HG03175 (cell line): ENCODE measurements around the gene RIF1.

Source experiments
- ATAC-seq: cut with Tn5 transposase; IDR thresholded peaks from one replicate; pipeline ENCODE4 v1.9.1; 2021; ENCODE audit warnings: mild to moderate bottlenecking, moderate library complexity; ENCODE audit not compliant: unreplicated experiment

Gene RIF1

GRCh38 chr2:151498178-151498577, 88.5 kb downstream of the RIF1 start:
- no peak for ATAC-seq

- no peak for ATAC-seq
Observed at GRCh38 chr2:151506170-151506569, 96.5 kb downstream of the RIF1 start.

DNA sequence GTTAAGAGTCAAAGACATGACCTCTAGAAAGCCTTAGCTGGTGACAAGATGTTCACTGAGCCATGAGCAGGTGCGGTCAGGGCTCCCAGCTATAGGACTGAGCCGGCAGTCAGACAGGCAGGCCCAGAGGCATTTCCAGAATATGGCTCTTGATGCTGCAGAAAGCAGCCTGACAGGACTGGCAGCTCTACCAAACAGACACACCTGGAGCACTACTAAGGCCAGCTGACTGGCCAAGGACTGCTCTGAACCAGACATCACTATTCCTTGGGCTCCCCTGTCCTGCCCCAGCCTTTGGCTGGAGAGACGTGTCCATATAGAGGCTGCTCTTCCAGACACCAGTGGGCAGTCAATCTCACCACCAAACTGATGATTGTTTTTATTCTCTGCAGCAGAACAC, 98.8 kb downstream of the RIF1 start:
- no peak for ATAC-seq

DNA sequence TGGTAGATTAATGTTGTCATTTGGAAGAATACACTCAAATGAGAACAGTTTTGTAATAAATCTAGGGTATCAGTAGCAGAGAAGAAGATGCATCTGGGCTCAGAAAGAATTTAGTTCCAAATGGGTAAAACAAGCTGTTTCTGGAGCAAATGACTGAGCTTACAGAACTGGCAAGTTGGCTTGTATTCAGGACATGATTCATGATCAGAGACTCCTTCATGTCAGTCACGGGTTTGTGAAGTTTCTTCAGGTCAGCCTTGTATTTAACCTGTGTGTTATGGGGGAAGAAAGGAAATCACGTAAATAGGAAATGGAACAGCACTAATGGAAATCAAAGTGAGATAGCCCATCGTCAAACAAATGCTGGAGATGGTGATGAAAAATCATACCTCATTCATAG, 109.1 kb downstream of the RIF1 start:
- no peak for ATAC-seq

- no peak for ATAC-seq
Observed at GRCh38 chr2:151520976-151521375, 111.3 kb downstream of the RIF1 start.

GRCh38 chr2:151522556-151522955, 112.9 kb downstream of the RIF1 start:
- ATAC-seq = no peak

GRCh38 chr2:151523850-151524249, 114.1 kb downstream of the RIF1 start:
- ATAC-seq = no peak

DNA sequence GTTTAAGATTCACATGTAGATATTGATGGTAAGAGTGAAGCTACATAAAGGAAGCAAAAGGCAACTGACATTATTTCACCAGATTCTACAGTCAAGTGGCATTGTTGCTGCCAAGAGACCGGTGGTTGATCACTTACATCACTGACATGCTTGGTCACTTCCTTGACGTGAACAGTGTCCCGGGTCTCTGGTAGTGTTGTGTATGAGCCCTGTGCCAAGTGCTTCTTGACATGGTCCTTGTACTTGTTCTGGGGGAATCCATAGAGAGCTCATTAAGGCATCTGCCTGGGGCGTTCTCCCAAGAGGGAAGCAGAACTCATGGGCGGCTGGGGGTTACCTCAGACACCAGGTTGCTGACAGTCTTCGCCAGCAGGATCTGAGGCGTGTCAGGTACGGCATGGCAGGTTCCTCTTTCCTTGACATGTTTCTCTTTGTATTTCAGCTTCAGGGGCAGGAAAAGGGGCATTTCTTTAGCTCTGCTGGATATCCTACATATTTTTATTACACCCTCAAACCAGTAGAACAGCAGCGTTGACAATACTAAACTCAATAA, 116.2 kb downstream of the RIF1 start:
- no peak for ATAC-seq

DNA sequence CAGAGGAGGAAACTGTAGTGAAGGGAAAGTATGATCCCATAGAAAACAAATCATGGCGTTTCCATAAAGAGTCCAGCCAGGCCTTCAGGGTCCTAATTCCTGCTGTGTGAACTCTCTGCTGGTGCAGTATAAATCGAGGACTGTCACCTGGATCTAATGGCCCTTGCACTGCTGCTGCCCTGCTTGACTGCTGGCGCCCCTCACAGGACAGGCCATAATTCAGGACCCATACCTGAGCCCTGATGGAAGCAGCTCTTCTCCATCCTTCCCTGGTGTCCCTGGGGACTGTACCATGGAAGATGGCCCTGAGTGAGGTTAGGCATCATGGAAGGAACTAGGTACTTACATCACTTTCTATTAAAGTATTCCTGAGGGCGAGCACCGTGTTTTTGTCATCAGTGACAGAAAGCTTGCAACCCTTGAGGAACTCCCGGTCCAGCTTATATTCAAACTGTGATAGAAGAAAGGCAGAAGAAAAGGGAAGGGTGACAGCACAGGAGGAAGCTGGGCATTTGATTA, 116.9 kb downstream of the RIF1 start:
- no peak for ATAC-seq
